OCI-LY1 (cell line): ENCODE results near the gene NEIL1.
"Not testable (repeated sequence)": the region's sequence is repeated elsewhere in the genome, so short reads cannot be mapped to it uniquely, and the experiment has no call there.

Source experiments
- H2AFZ ChIP-seq: fragments of 200-600 bp; sonication (generic), shearing (Covaris generic); 2 replicates; pipeline ENCODE4 v1.6.0; 2014; ENCODE audit warnings: antibody characterized with exemption, mild to moderate bottlenecking, low read length
- H3F3A ChIP-seq: fragments of 200-600 bp; sonication (generic), shearing (Covaris generic); 2 replicates; pipeline ENCODE4 v1.6.0; 2014; ENCODE audit warnings: mild to moderate bottlenecking, antibody characterized with exemption, low read length, moderate library complexity; ENCODE audit not compliant: insufficient read depth
- H3K27ac ChIP-seq: fragments of 200-600 bp; sonication (generic); 2 replicates; pipeline ENCODE4 v1.5.1; 2014; ENCODE audit warnings: low read length, mixed run types, mild to moderate bottlenecking, low read depth; ENCODE audit not compliant: poor library complexity, severe bottlenecking
- H3K27me3 ChIP-seq: fragments of 200-600 bp; sonication (generic); 2 replicates; pipeline ENCODE4 v1.6.0; 2014; ENCODE audit warnings: antibody characterized with exemption, mild to moderate bottlenecking, low read length, moderate library complexity; ENCODE audit not compliant: insufficient read depth
- H3K36me3 ChIP-seq: fragments of 200-600 bp; sonication (generic); 2 replicates; pipeline ENCODE4 v1.6.1; 2014; ENCODE audit warnings: mild to moderate bottlenecking, antibody characterized with exemption, low read length, moderate library complexity, mixed read lengths; ENCODE audit not compliant: insufficient read depth
- H3K4me1 ChIP-seq: fragments of 200-600 bp; sonication (generic); 2 replicates; pipeline ENCODE4 v1.5.1; 2014; ENCODE audit warnings: mild to moderate bottlenecking, low read length, moderate library complexity; ENCODE audit not compliant: insufficient read depth, severe bottlenecking
- H3K4me2 ChIP-seq: fragments of 200-600 bp; sonication (generic), shearing (Covaris generic); 2 replicates; pipeline ENCODE4 v1.6.1; 2014; ENCODE audit warnings: low read length
- H3K4me3 ChIP-seq: fragments of 200-600 bp; sonication (generic); 2 replicates; pipeline ENCODE4 v1.5.1; 2014; ENCODE audit warnings: low read length, low read depth, mild to moderate bottlenecking, mixed read lengths; ENCODE audit not compliant: poor library complexity, severe bottlenecking
- H3K79me2 ChIP-seq: fragments of 200-600 bp; shearing (Covaris generic); 2 replicates; pipeline ENCODE4 v1.6.1; 2016; ENCODE audit warnings: mixed run types, low read length, mixed read lengths; ENCODE audit not compliant: insufficient read depth
- H3K9ac ChIP-seq: fragments of 200-600 bp; sonication (generic), shearing (Covaris generic); 2 replicates; pipeline ENCODE4 v1.6.1; 2014; ENCODE audit warnings: mild to moderate bottlenecking, low read length, mixed read lengths
- H3K9me2 ChIP-seq: fragments of 200-600 bp; sonication (generic), shearing (Covaris generic); 2 replicates; pipeline ENCODE4 v1.6.1; 2014; ENCODE audit warnings: low read depth, mild to moderate bottlenecking, low read length, mixed read lengths
- H3K9me3 ChIP-seq: fragments of 200-600 bp; shearing (Covaris generic); 2 replicates; pipeline ENCODE4 v1.6.1; 2014; ENCODE audit warnings: low read length, mixed read lengths
- H4K20me1 ChIP-seq: fragments of 200-600 bp; sonication (generic), shearing (Covaris generic); 2 replicates; pipeline ENCODE4 v1.6.0; 2016; ENCODE audit warnings: mild to moderate bottlenecking, low read length; ENCODE audit not compliant: insufficient read depth
- CTCF ChIP-seq: fragments of 200-600 bp; sonication (generic), shearing (Covaris generic); IDR thresholded peaks from 2 replicates; pipeline ENCODE4 v1.5.1; 2017; ENCODE audit warnings: mild to moderate bottlenecking, antibody characterized with exemption, low read length, moderate library complexity, mixed read lengths
- EZH2 ChIP-seq: fragments of 200-600 bp; sonication (generic), shearing (Covaris generic); IDR thresholded peaks from 2 replicates; pipeline ENCODE4 v1.8.0; 2017; ENCODE audit warnings: borderline replicate concordance, mixed run types, mild to moderate bottlenecking, antibody characterized with exemption, low read length, moderate library complexity, mixed read lengths

The NEIL1 gene

DNA sequence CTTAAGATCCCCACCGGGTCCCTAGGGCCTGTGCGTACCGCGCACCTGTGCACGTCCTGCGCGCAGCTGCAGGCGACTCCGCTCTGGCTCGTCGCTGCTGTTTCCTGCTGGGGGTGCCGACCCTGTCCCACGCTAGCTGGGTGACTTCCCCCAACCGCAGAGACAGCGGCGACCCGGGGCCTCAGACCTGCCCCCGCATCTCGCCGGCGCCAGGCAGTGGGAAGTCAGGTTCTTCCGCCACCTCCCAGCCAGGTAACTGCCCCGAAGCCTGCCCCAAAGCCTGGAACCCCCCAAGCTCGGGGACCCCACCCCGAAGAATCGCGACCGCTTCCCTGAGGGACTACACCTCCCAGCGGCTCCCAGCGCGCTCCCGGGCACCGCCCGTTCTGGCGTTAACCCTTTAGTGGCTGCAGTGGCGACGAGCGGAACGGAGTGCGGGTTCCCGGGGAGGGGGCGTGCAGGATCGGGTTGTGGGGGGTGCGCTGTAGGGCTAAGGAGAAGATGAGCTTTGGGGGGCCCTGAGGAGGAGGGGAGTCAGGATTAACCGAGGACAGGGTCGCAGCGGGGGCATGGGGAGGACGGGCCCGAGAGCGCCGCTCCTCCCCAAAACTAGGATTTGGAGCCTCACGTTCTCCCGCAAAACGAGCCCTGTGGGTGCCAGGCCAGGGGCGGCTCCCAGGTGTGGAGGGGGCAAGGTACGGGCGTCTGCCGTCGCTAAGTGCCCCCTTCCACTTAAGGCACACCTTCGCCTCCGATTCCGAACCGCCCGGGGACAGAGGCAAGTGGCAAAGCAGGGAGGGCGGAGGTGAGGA, 589 bp downstream of the NEIL1 start:
- TF ChIP-seq CTCF: no peak
- TF ChIP-seq EZH2: no peak
- Histone ChIP-seq H3K27me3 (no peaks in the 10 kb centered on the region), H3K27ac (peak overlapping the region; percentile 93)

GRCh38 chr15:75348034-75348561, 1.3 kb downstream of the NEIL1 start:
- Histone ChIP-seq H2AFZ (no peak overlapping the region), H3K79me2 (no peaks in the 10 kb centered on the region), H3K27me3 (no peaks in the 10 kb centered on the region), H3F3A (no peaks in the 10 kb centered on the region), H3K9ac (peak overlapping the region; percentile 93), H3K9me3 (no peaks in the 10 kb centered on the region), H4K20me1 (no peaks in the 10 kb centered on the region), H3K4me2 (peak overlapping the region; percentile 82), H3K27ac (peak overlapping the region; percentile 93), H3K4me3 (peak overlapping the region; percentile 90), H3K4me1 (peaks cover 49% of the 10 kb centered on the region), H3K36me3 (peaks cover 41% of the 10 kb centered on the region), H3K9me2 (no peaks in the 10 kb centered on the region)
- no peak for TF ChIP-seq CTCF
- TF ChIP-seq EZH2: no peak

More for the DNA sequence above, 589 bp downstream of the NEIL1 start:
- Histone ChIP-seq H3K4me1 (peaks cover 49% of the 10 kb centered on the region), H3K9ac (peak overlapping the region; percentile 93), H3K4me2 (peak overlapping the region; percentile 82), H3K79me2 (no peaks in the 10 kb centered on the region), H4K20me1 (no peaks in the 10 kb centered on the region), H3K4me3 (peak overlapping the region; percentile 90), H3K9me3 (no peaks in the 10 kb centered on the region), H2AFZ (no peak overlapping the region), H3K36me3 (peaks cover 37% of the 10 kb centered on the region), H3K9me2 (no peaks in the 10 kb centered on the region), H3F3A (no peaks in the 10 kb centered on the region)

DNA sequence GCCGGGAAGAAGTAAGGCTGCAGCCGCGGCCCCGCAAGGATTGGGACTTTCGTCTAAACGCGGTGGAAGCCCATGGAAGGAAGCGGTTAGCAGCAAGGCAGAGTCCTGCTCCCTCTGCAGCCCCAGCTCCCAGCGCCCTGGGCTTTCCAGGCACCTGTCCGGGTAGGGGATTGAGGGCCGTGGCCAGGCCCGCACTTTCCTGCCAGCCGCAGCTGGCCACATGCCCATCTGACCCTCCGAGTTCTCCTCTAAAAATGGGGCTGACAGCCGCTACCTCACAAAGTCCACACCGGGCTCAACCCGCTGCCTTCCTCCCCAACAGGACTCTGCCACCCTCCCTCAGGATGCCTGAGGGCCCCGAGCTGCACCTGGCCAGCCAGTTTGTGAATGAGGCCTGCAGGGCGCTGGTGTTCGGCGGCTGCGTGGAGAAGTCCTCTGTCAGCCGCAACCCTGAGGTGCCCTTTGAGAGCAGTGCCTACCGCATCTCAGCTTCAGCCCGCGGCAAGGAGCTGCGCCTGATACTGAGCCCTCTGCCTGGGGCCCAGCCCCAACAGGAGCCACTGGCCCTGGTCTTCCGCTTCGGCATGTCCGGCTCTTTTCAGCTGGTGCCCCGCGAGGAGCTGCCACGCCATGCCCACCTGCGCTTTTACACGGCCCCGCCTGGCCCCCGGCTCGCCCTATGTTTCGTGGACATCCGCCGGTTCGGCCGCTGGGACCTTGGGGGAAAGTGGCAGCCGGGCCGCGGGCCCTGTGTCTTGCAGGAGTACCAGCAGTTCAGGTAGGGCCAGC, 1.9 kb downstream of the NEIL1 start:
- Histone ChIP-seq H3K27me3 (no peaks in the 10 kb centered on the region), H4K20me1 (no peaks in the 10 kb centered on the region), H3K4me2 (peak overlapping the region; percentile 82), H3K4me3 (peak overlapping the region; percentile 90), H3K9ac (peak overlapping the region; percentile 93), H3K9me3 (no peaks in the 10 kb centered on the region), H3K27ac (peak overlapping the region; percentile 93), H2AFZ (no peak overlapping the region), H3K4me1 (peaks cover 46% of the 10 kb centered on the region), H3K79me2 (no peaks in the 10 kb centered on the region), H3K36me3 (peaks cover 48% of the 10 kb centered on the region), H3K9me2 (no peaks in the 10 kb centered on the region), H3F3A (no peaks in the 10 kb centered on the region)
- TF ChIP-seq CTCF: no peak
- no peak for TF ChIP-seq EZH2

- H2AFZ ChIP-seq, H3K9ac ChIP-seq, H3K79me2 ChIP-seq, H3K9me3 ChIP-seq, H3K9me2 ChIP-seq, H3F3A ChIP-seq, H4K20me1 ChIP-seq, H3K27me3 ChIP-seq: not testable (repeated sequence)
- H3K36me3 ChIP-seq: peaks cover 53% of the 10 kb centered on the region
- peaks cover 44% of the 10 kb centered on the region for H3K4me1 ChIP-seq
- peak overlapping the region; percentile 82; the same call in 1 of the 2 replicates for H3K4me2 ChIP-seq
- H3K27ac ChIP-seq: peak overlapping the region; percentile 93
- H3K4me3 ChIP-seq: peak overlapping the region; percentile 90
Observed at GRCh38 chr15:75349351-75349669, 2.5 kb downstream of the NEIL1 start.
